Measurements from ENCODE around the gene CDH24. TPM values are rescaled to one million over a fixed set of nuclear protein-coding genes. Genes with fewer than 3 reads are reported as not detected.

CDH24 gene
- total RNA-seq, 2 experiments from 2014 or later: 0.51 to 1.5 TPM

DNA sequence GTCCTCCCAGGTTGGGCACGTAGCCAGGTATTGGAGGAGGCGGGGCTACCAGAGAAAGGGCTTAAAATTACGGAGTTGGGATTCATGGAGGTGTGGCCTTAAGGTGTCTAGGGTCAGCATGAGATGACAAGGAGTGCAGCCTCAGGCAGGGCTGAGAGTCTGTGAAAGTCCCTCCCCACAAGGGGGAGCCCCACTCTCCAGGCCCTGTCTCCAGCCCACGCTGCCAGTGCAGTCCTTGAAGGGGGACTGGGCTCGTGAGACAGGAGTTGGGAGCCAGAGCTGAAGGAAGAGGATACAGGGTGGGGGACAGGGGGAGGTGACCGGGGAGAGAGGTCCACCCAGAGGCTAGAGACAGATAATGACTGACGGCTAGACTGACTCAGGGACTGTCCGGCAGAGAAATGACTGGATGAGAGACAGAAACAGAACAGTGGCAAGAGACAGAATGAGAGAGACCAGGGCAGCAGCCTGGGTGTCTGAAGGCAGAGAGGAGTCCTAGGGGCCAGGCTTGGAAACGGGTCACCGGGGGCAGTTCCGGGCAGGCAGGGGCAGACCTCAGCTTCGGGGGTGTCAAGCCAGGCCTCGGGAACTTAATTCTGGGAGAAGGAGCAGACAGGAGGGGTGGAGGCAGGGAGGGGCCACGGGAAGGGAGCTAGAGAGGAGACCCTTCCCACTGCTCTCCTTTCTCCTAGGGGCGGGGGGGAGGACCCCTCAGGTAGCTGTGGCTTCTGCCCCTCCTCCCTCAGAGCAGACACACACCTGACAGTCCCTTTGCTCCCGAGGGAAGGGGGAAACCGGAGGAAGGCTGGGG, 970 bp downstream of the CDH24 start:
- H2AFZ ChIP-seq (ENCODE audit: low read length): 0 out of 2 replicates have a peak overlapping the region, but pooled peaks have one; percentile 36
- H4K20me1 ChIP-seq (ENCODE audit: insufficient read depth, low read length): no peaks in the 10 kb centered on the region
- no peaks in the 10 kb centered on the region for H3K9me3 ChIP-seq (ENCODE audit: low read length)
- no peak overlapping the region for H3K27ac ChIP-seq (ENCODE audit: low read depth, low read length, poor library complexity, severe bottlenecking)
- no TSS peak for BruUV-seq (replicated peaks)
- intact Hi-C loops (cut with micrococcal nuclease; ENCODE audit: unreplicated experiment): loop anchor here (10.0 kb wide), 1 partner anchor 482 kb away; no protein-coding TSS in a partner anchor
- H3K4me3 ChIP-seq (ENCODE audit: low read depth, low read length, poor library complexity, severe bottlenecking): peak overlapping the region; percentile 2
- peak; percentile 81 for DNase-seq (ENCODE audit: low spot score)
- TF ChIP-seq EZH2phosphoT487 (IDR thresholded peaks at IDR 0.05; ENCODE audit: borderline replicate concordance, low read depth, low read length): no peak
- TF ChIP-seq CTCF (conservative IDR thresholded peaks at IDR 0.05; ENCODE audit: low read length): peak; percentile 93
- no peaks in the 10 kb centered on the region for H3K79me2 ChIP-seq (ENCODE audit: insufficient read depth, low read depth, low read length)
- peaks cover 30% of the 10 kb centered on the region for H3K36me3 ChIP-seq (ENCODE audit: insufficient read depth, low read length)
- H3K4me1 ChIP-seq (ENCODE audit: insufficient read depth, low read length, poor library complexity, severe bottlenecking): peaks cover 27% of the 10 kb centered on the region
- H3K9me2 ChIP-seq (ENCODE audit: insufficient read depth, low read length): no peaks in the 10 kb centered on the region
- ChIA-PET POLR2A (no interaction called here), CTCF (ENCODE audit: unreplicated experiment) (interaction anchor here (0.6 to 1.0 kb wide), 3 partner anchors 22 to 70 kb away, joined by 3 to 5 read pairs (median 3); no protein-coding TSS in a partner anchor)
- H3K4me2 ChIP-seq (ENCODE audit: low read length): peak overlapping the region; percentile 85

- H4K20me1 ChIP-seq (ENCODE audit: insufficient read depth, low read length): no peaks in the 10 kb centered on the region
- no peaks in the 10 kb centered on the region for H3K9me3 ChIP-seq (ENCODE audit: low read length)
- no peak overlapping the region for H3K4me3 ChIP-seq (ENCODE audit: low read depth, low read length, poor library complexity, severe bottlenecking)
- no peak overlapping the region for H3K27ac ChIP-seq (ENCODE audit: low read depth, low read length, poor library complexity, severe bottlenecking)
- H3K9me2 ChIP-seq (ENCODE audit: insufficient read depth, low read length): no peaks in the 10 kb centered on the region
- BruUV-seq (replicated peaks): no TSS peak
- DNase-seq (ENCODE audit: low spot score): no peak
- H3K79me2 ChIP-seq (ENCODE audit: insufficient read depth, low read depth, low read length): no peaks in the 10 kb centered on the region
- H3K36me3 ChIP-seq (ENCODE audit: insufficient read depth, low read length): peaks cover 23% of the 10 kb centered on the region
- no peak overlapping the region for H2AFZ ChIP-seq (ENCODE audit: low read length)
- no peak overlapping the region for H3K4me2 ChIP-seq (ENCODE audit: low read length)
- ChIA-PET CTCF (ENCODE audit: unreplicated experiment) (interaction anchor here (0.6 to 1.0 kb wide), 3 partner anchors 61 to 135 kb away, joined by 3 read pairs; no protein-coding TSS in a partner anchor), POLR2A (no interaction called here)
- H3K4me1 ChIP-seq (ENCODE audit: insufficient read depth, low read length, poor library complexity, severe bottlenecking): peaks cover 27% of the 10 kb centered on the region
- TF ChIP-seq CTCF (conservative IDR thresholded peaks at IDR 0.05; ENCODE audit: low read length) (no peak), EZH2phosphoT487 (IDR thresholded peaks at IDR 0.05; ENCODE audit: borderline replicate concordance, low read depth, low read length) (no peak)
- intact Hi-C loops (cut with micrococcal nuclease; ENCODE audit: unreplicated experiment): loop anchor here (10.0 kb wide), 1 partner anchor 481 kb away; no protein-coding TSS in a partner anchor
Observed at GRCh38 chr14:23055621-23056144, 1.6 kb downstream of the CDH24 start.

Measured in OCI-LY7 (cell line).